WERI-Rb-1 (cell line): Measurements from ENCODE around the gene LIN37.

Experiments
- DNase-seq: peaks from one replicate; pipeline ENCODE4 v3.0.0-alpha.2; 2020
- H3K27ac ChIP-seq: fragments of 250-450 bp; sonication (Bioruptor Pico); 2 replicates; pipeline ENCODE4 v1.5.1; 2020; ENCODE audit warnings: mild to moderate bottlenecking, moderate library complexity
- H3K27me3 ChIP-seq: fragments of 250-450 bp; sonication (Bioruptor Pico); 2 replicates; pipeline ENCODE4 v1.5.1; 2021; ENCODE audit warnings: mild to moderate bottlenecking, low read depth, moderate library complexity; ENCODE audit not compliant: insufficient read depth, severe bottlenecking
- H3K36me3 ChIP-seq: fragments of 250-450 bp; sonication (Bioruptor Pico); 2 replicates; pipeline ENCODE4 v1.5.1; 2020; ENCODE audit warnings: mild to moderate bottlenecking, moderate library complexity
- H3K4me3 ChIP-seq: 2 replicates; pipeline ENCODE4 v1.5.1; 2011; ENCODE audit warnings: low read depth, mild to moderate bottlenecking, control low read depth, low read length
- H3K9me3 ChIP-seq: fragments of 250-450 bp; sonication (Bioruptor Pico); 2 replicates; pipeline ENCODE4 v1.5.1; 2021; ENCODE audit warnings: mild to moderate bottlenecking, moderate library complexity; ENCODE audit not compliant: severe bottlenecking
- TF ChIP-seq, protein P1 (sequence below): IDR thresholded peaks from 2 replicates; pipeline ENCODE4 v1.5.1; 2011; ENCODE audit warnings: low read depth, mild to moderate bottlenecking, control low read depth, inconsistent platforms, low read length

The LIN37 gene

DNA sequence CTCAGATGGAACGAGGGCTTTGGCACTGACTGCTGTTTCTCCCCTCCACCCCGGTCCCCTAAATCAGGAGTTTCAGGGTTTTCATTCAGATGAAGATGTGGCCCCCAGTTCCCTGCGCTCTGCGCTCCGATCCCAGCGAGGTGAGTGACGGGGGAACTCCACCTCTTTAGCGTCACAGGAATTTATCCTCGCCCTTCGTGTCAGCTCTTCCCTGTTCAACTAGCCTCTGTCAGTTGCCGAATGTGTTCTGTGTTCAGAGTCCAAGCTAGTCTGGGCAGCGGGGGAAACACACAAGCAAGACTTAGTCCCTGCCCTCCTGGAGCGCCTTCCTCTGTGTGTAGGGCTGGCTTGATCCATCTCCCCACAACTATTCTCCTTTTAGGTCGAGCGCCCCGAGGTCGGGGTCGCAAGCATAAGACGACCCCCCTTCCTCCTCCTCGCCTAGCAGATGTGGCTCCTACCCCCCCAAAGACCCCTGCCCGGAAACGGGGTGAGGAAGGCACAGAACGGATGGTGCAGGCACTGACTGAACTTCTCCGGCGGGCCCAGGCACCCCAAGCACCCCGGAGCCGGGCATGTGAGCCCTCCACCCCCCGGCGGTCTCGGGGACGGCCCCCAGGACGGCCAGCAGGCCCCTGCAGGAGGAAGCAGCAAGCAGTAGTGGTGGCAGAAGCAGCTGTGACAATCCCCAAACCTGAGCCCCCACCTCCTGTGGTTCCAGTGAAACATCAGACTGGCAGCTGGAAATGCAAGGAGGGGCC, 28.8 kb upstream of the LIN37 start:
- TF ChIP-seq, protein P1, sequence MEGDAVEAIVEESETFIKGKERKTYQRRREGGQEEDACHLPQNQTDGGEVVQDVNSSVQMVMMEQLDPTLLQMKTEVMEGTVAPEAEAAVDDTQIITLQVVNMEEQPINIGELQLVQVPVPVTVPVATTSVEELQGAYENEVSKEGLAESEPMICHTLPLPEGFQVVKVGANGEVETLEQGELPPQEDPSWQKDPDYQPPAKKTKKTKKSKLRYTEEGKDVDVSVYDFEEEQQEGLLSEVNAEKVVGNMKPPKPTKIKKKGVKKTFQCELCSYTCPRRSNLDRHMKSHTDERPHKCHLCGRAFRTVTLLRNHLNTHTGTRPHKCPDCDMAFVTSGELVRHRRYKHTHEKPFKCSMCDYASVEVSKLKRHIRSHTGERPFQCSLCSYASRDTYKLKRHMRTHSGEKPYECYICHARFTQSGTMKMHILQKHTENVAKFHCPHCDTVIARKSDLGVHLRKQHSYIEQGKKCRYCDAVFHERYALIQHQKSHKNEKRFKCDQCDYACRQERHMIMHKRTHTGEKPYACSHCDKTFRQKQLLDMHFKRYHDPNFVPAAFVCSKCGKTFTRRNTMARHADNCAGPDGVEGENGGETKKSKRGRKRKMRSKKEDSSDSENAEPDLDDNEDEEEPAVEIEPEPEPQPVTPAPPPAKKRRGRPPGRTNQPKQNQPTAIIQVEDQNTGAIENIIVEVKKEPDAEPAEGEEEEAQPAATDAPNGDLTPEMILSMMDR = no peak
- peaks cover 46% of the 10 kb centered on the region for H3K36me3 ChIP-seq
- DNase-seq = no peak
- no peak overlapping the region for H3K4me3 ChIP-seq
- no peaks in the 10 kb centered on the region for H3K9me3 ChIP-seq
- no peak overlapping the region for H3K27ac ChIP-seq
- H3K27me3 ChIP-seq = no peaks in the 10 kb centered on the region

DNA sequence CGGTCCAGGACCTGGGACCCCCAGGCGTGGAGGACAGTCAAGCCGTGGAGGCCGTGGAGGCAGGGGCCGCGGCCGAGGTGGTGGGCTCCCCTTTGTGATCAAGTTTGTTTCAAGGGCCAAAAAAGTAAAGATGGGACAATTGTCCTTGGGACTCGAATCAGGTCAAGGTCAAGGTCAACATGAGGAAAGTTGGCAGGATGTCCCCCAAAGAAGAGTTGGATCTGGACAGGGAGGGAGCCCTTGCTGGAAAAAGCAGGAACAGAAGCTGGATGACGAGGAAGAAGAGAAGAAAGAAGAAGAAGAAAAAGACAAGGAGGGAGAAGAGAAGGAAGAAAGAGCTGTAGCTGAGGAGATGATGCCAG, 28.2 kb upstream of the LIN37 start:
- Histone ChIP-seq H3K9me3 (no peaks in the 10 kb centered on the region), H3K36me3 (peaks cover 52% of the 10 kb centered on the region), H3K27ac (no peak overlapping the region), H3K27me3 (no peaks in the 10 kb centered on the region), H3K4me3 (no peak overlapping the region)
- DNase-seq = no peak
- TF ChIP-seq, protein P1 = no peak

DNA sequence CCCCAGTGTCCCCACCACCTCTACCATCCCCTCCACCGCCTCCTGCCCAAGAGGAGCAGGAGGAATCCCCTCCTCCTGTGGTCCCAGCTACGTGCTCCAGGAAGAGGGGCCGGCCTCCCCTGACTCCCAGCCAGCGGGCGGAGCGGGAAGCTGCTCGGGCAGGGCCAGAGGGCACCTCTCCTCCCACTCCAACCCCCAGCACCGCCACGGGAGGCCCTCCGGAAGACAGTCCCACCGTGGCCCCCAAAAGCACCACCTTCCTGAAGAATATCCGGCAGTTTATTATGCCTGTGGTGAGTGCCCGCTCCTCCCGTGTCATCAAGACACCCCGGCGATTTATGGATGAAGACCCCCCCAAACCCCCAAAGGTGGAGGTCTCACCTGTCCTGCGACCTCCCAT, 27.7 kb upstream of the LIN37 start:
- DNase-seq = no peak
- no peaks in the 10 kb centered on the region for H3K9me3 ChIP-seq
- no peak overlapping the region for H3K4me3 ChIP-seq
- no peaks in the 10 kb centered on the region for H3K27me3 ChIP-seq
- no peak overlapping the region for H3K27ac ChIP-seq
- H3K36me3 ChIP-seq = peaks cover 57% of the 10 kb centered on the region
- TF ChIP-seq, protein P1 = no peak

DNA sequence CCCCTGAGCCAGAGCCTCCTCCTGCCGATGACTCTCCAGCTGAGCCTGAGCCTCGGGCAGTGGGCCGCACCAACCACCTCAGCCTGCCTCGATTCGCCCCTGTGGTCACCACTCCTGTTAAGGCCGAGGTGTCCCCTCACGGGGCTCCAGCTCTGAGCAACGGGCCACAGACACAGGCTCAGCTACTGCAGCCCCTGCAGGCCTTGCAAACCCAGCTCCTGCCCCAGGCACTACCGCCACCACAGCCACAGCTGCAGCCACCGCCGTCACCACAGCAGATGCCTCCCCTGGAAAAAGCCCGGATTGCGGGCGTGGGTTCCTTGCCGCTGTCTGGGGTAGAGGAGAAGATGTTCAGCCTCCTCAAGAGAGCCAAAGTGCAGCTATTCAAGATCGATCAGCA, 27.0 kb upstream of the LIN37 start:
- DNase-seq = no peak
- H3K27ac ChIP-seq = no peak overlapping the region

DNA sequence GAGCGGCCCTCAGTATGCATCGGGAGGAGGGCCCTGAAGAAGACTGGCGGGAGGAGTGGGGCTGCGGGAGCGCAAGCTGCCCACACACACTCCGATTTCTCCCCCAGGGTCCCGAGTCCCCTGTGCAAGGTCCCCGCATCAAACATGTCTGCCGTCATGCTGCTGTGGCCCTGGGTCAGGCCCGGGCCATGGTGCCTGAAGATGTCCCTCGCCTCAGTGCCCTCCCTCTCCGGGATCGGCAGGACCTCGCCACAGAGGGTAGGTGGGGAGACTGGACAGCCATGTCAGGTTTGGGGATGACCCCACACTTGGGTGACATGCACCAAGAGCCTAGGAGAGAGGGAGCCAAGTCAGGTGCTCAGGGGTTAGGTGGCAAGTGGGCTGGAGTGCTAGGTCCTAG, 25.9 kb upstream of the LIN37 start:
- no peak overlapping the region for H3K4me3 ChIP-seq
- TF ChIP-seq, protein P1 = no peak
- H3K27me3 ChIP-seq = no peaks in the 10 kb centered on the region
- no peak for DNase-seq
- H3K9me3 ChIP-seq = no peaks in the 10 kb centered on the region
- H3K27ac ChIP-seq = no peak overlapping the region
- H3K36me3 ChIP-seq = peaks cover 73% of the 10 kb centered on the region

More for the DNA sequence above, 27.0 kb upstream of the LIN37 start:
- Histone ChIP-seq H3K27me3 (no peaks in the 10 kb centered on the region), H3K36me3 (peaks cover 64% of the 10 kb centered on the region), H3K9me3 (no peaks in the 10 kb centered on the region), H3K4me3 (no peak overlapping the region)
- TF ChIP-seq, protein P1 = no peak

DNA sequence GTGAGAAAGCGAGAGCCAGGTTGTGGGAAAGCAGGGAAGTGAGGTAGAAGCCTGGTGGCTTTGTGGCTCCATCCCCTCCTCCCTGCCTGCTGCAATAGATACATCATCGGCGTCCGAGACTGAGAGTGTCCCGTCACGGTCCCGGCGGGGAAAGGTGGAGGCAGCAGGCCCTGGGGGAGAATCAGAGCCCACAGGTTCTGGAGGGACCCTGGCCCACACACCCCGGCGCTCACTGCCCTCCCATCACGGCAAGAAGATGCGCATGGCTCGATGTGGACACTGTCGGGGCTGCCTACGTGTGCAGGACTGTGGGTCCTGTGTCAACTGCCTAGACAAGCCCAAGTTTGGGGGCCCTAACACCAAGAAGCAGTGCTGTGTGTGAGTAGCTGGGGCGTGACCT, 25.5 kb upstream of the LIN37 start:
- Histone ChIP-seq H3K4me3 (no peak overlapping the region), H3K9me3 (no peaks in the 10 kb centered on the region), H3K27me3 (no peaks in the 10 kb centered on the region), H3K27ac (no peak overlapping the region), H3K36me3 (peaks cover 77% of the 10 kb centered on the region)
- DNase-seq = no peak
- TF ChIP-seq, protein P1 = no peak
